Measurements from ENCODE around the gene OTULINL. TPM values are rescaled to one million over a fixed set of nuclear protein-coding genes. Genes with fewer than 3 reads are reported as not detected.

OTULINL gene
- polyA plus RNA-seq, 3 donors = 56.8 to 107 (median 92.9) TPM

- H3K4me1 ChIP-seq (ENCODE audit: control insufficient read depth in 1 of 2, insufficient read depth in 2 of 2, low read length in 2 of 2) = peaks cover 40 to 53% of the 10 kb centered on the region in 2 donors
- H3K36me3 ChIP-seq (replicated peaks in 1 of 2; ENCODE audit: control insufficient read depth in 1 of 2, insufficient read depth in 2 of 2, low read length in 2 of 2) = peaks cover 0 to 39% of the 10 kb centered on the region in 2 donors
- H3K4me3 ChIP-seq (replicated peaks in 1 of 3; ENCODE audit: low read depth in 2 of 3, low read length in 3 of 3) = no peak overlapping the region
- H3K9me3 ChIP-seq (replicated peaks in 1 of 2; ENCODE audit: control insufficient read depth in 1 of 2, insufficient read depth in 1 of 2, low read length in 2 of 2) = no peaks in the 10 kb centered on the region
- H3K27me3 ChIP-seq (ENCODE audit: control insufficient read depth in 2 of 2, insufficient read depth in 2 of 2, low read length in 2 of 2) = no peaks in the 10 kb centered on the region
- peaks cover 54% of the 10 kb centered on the region for H3K4me1 Mint-ChIP-seq
- no peak for TF ChIP-seq CTCF (IDR thresholded peaks at IDR 0.05)
- no peaks in the 10 kb centered on the region for H3K27me3 Mint-ChIP-seq (ENCODE audit: low read depth in 3 of 3)
- no peaks in the 10 kb centered on the region for H4K20me1 ChIP-seq (ENCODE audit: insufficient read depth, low read length)
- no peak for DNase-seq
- H3K9ac ChIP-seq (ENCODE audit: insufficient read depth, low read length, poor library complexity, severe bottlenecking) = no peak overlapping the region
- no peaks in the 10 kb centered on the region for H3K79me2 ChIP-seq (ENCODE audit: insufficient read depth, low read length)
- no peak overlapping the region for H2AFZ ChIP-seq (ENCODE audit: insufficient read depth, low read depth, low read length, poor library complexity, severe bottlenecking)
- H3K27ac Mint-ChIP-seq = no peak overlapping the region
- no peak overlapping the region for H3K4me3 Mint-ChIP-seq
- 80% methylated on average over 1 of the region's 3 CpGs for WGBS (ENCODE audit: insufficient coverage)
- H3K4me2 ChIP-seq (replicated peaks; ENCODE audit: extremely low read depth, low read length, poor library complexity, severe bottlenecking) = no peak overlapping the region
- intact Hi-C loops (cut with micrococcal nuclease) = no loop called here
- H3K27ac ChIP-seq (ENCODE audit: low read depth in 1 of 2, low read length in 2 of 2) = no peak overlapping the region
- H3K9me3 Mint-ChIP-seq = peaks cover 0 to 12% (median 2%) of the 10 kb centered on the region in 7 donors
- H3K36me3 Mint-ChIP-seq = peaks cover 23 to 40% of the 10 kb centered on the region in 2 donors
Observed at GRCh38 chr5:14561741-14562140, 19.9 kb upstream of the OTULINL start.

DNA sequence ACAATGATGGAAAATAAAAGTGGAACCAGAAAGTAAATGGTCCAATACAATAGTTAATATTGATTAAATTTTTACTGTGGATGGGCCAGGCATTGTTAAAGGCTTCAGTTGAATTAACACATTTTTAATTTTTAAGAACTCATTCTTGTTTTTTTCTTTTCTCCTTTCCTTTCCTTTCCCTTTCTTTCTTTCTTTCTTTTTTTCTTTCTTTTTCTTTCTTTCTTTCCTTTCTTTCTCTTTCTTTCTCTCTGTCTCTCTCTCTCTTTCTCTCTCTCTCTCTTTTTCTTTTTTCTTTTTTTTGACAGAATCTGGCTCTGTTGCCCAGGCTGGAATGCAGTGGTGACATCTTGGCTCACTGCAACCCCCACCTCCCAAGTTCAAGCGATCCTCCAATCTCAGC lies 13.3 kb upstream of the OTULINL start:
- no peak overlapping the region for H3K4me3 ChIP-seq (replicated peaks in 1 of 3; ENCODE audit: low read depth in 2 of 3, low read length in 3 of 3)
- no peak overlapping the region for H3K9ac ChIP-seq (ENCODE audit: insufficient read depth, low read length, poor library complexity, severe bottlenecking)
- TF ChIP-seq CTCF (IDR thresholded peaks at IDR 0.05) = no peak
- WGBS (ENCODE audit: insufficient coverage) = no CpG with 5 or more reads among the region's 1 CpG
- Mint-ChIP-seq H3K36me3 (peaks cover 37 to 59% of the 10 kb centered on the region in 2 donors), H3K27ac (no peak overlapping the region), H3K4me3 (no peak overlapping the region), H3K4me1 (peaks cover 43% of the 10 kb centered on the region), H3K27me3 (ENCODE audit: low read depth in 3 of 3) (no peaks in the 10 kb centered on the region), H3K9me3 (peaks cover 9 to 18% (median 12%) of the 10 kb centered on the region in 7 donors)
- intact Hi-C loops (cut with micrococcal nuclease) = no loop called here
- H3K4me1 ChIP-seq (ENCODE audit: control insufficient read depth in 1 of 2, insufficient read depth in 2 of 2, low read length in 2 of 2) = peaks cover 35 to 47% of the 10 kb centered on the region in 2 donors
- no peaks in the 10 kb centered on the region for H4K20me1 ChIP-seq (ENCODE audit: insufficient read depth, low read length)
- no peak overlapping the region for H3K27ac ChIP-seq (ENCODE audit: low read depth in 1 of 2, low read length in 2 of 2)
- peaks cover 0 to 28% of the 10 kb centered on the region in 2 donors for H3K36me3 ChIP-seq (replicated peaks in 1 of 2; ENCODE audit: control insufficient read depth in 1 of 2, insufficient read depth in 2 of 2, low read length in 2 of 2)
- H3K27me3 ChIP-seq (ENCODE audit: control insufficient read depth in 2 of 2, insufficient read depth in 2 of 2, low read length in 2 of 2) = no peaks in the 10 kb centered on the region
- peaks cover 0 to 4% of the 10 kb centered on the region in 2 donors for H3K9me3 ChIP-seq (replicated peaks in 1 of 2; ENCODE audit: control insufficient read depth in 1 of 2, insufficient read depth in 1 of 2, low read length in 2 of 2)
- H2AFZ ChIP-seq (ENCODE audit: insufficient read depth, low read depth, low read length, poor library complexity, severe bottlenecking) = no peak overlapping the region
- DNase-seq = no peak
- no peak overlapping the region for H3K4me2 ChIP-seq (replicated peaks; ENCODE audit: extremely low read depth, low read length, poor library complexity, severe bottlenecking)
- peaks cover 39% of the 10 kb centered on the region for H3K79me2 ChIP-seq (ENCODE audit: insufficient read depth, low read length)

Measured in CD14-positive monocyte (primary cell).